ENCODE results near the gene WNT9B. TPM values are rescaled to one million over a fixed set of nuclear protein-coding genes. Genes with fewer than 3 reads are reported as not detected.

The WNT9B gene
- total RNA-seq, 4 donors from 2014 or later = 0.27 to 0.59 TPM; not detected in 2

- no peak overlapping the region for H3K27ac ChIP-seq
- peaks cover 0 to 11% of the 10 kb centered on the region in 2 donors for H3K4me1 ChIP-seq
- H3K9me3 ChIP-seq = no peaks in the 10 kb centered on the region
- no peak for DNase-seq
- H3K36me3 ChIP-seq = no peaks in the 10 kb centered on the region
- peaks cover 8 to 52% of the 10 kb centered on the region in 2 donors for H3K27me3 ChIP-seq
- intact Hi-C loops (cut with DNase I; ENCODE audit: low total_unique reads) = no loop called here
- TF ChIP-seq, protein P1, sequence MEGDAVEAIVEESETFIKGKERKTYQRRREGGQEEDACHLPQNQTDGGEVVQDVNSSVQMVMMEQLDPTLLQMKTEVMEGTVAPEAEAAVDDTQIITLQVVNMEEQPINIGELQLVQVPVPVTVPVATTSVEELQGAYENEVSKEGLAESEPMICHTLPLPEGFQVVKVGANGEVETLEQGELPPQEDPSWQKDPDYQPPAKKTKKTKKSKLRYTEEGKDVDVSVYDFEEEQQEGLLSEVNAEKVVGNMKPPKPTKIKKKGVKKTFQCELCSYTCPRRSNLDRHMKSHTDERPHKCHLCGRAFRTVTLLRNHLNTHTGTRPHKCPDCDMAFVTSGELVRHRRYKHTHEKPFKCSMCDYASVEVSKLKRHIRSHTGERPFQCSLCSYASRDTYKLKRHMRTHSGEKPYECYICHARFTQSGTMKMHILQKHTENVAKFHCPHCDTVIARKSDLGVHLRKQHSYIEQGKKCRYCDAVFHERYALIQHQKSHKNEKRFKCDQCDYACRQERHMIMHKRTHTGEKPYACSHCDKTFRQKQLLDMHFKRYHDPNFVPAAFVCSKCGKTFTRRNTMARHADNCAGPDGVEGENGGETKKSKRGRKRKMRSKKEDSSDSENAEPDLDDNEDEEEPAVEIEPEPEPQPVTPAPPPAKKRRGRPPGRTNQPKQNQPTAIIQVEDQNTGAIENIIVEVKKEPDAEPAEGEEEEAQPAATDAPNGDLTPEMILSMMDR (IDR thresholded peaks at IDR 0.05) = no peak
- no peak for TF ChIP-seq POLR2A (IDR thresholded peaks at IDR 0.05)
- H3K4me3 ChIP-seq = no peak overlapping the region
These were observed 32.2 kb upstream of the WNT9B start for GRCh38 chr17:46818929-46819859.

DNA sequence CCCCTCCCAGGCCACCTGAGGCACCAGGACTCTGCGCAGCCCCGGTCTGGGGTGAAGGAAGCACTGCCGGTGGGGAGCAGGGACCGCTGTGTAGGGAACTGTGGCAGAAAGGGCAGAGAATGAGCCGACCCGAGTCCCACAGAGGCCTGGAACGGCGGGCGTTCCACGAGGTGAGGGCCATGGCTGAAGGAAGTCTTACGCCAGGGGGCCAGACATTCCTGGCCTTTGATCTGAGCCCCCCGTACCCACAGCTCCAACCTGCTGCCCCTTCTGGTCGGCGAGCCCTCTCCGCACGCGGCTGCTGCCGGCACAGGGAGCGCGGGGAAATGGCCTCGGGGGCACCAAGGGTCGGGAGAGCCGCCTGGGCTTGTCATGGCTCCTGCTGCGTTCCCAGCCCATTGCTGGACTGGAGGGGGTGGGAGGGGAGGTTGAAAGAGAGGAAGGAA is 31.5 kb upstream of the WNT9B start:
- Histone ChIP-seq H3K36me3 (no peaks in the 10 kb centered on the region), H3K27me3 (peaks cover 8 to 52% of the 10 kb centered on the region in 2 donors), H3K9me3 (no peaks in the 10 kb centered on the region), H3K4me3 (no peak overlapping the region), H3K4me1 (peaks cover 0 to 11% of the 10 kb centered on the region in 2 donors), H3K27ac (no peak overlapping the region)
- no peak for DNase-seq
- intact Hi-C loops (cut with DNase I; ENCODE audit: low total_unique reads) = no loop called here
- TF ChIP-seq POLR2A (IDR thresholded peaks at IDR 0.05) = no peak
- TF ChIP-seq, protein P1 (IDR thresholded peaks at IDR 0.05) = no peak

- Histone ChIP-seq H3K4me1 (peaks cover 0 to 11% of the 10 kb centered on the region in 2 donors), H3K27ac (no peak overlapping the region), H3K36me3 (no peaks in the 10 kb centered on the region), H3K4me3 (no peak overlapping the region), H3K9me3 (no peaks in the 10 kb centered on the region), H3K27me3 (peaks cover 8 to 52% of the 10 kb centered on the region in 2 donors)
- TF ChIP-seq, protein P1 (IDR thresholded peaks at IDR 0.05) = no peak
- no peak for TF ChIP-seq POLR2A (IDR thresholded peaks at IDR 0.05)
- DNase-seq = no peak
- intact Hi-C loops (cut with DNase I; ENCODE audit: low total_unique reads) = no loop called here
These were observed 30.6 kb upstream of the WNT9B start for GRCh38 chr17:46820592-46821450.

DNA sequence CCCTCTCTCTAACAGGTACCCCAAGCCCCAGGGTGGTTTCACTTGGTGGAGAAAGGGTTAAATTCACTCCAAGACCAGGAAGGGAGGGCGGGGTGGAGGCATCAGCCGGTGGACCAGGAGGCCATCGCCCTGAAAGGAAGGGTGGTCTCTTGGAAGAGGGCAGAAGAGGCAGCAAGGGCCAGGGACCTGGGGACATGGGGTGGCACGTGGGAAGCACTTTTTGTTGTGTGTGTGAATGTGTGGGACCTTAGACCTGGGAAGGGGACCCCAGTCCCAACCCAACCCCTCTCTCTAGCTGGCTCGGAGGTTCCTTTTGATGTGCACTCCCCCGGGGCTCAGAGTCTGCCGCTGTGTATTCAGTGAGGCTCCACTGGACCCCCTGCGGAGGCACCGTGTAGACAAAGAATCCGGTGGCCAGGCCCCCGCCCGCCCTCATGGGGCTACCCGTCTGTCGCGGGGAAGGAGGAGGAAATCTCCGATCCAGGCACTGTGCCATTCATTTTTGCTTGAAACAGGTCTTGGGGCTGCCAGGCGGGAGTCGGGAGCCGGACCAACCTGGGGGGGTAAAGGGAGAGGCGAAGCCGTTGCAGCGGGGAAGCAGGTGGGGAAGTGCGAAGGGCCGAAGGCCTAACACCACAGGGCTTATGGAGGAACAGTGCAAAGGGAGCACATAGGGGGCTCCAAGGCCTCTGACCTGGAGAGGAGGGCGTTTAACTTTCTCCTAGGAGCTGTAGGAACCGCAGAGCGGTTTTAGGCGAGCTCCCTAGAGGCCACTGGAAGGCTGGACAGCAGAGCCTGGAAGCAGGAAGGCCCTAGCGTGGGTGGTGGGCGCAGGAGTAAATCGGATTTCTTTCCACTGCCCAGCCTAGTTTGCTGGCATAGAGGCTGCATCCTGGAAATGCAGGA is 29.6 kb upstream of the WNT9B start:
- intact Hi-C loops (cut with DNase I; ENCODE audit: low total_unique reads) = no loop called here
- H3K36me3 ChIP-seq = no peaks in the 10 kb centered on the region
- TF ChIP-seq POLR2A (IDR thresholded peaks at IDR 0.05) = no peak
- TF ChIP-seq, protein P1 (IDR thresholded peaks at IDR 0.05) = no peak

More for the DNA sequence above, 29.6 kb upstream of the WNT9B start:
- H3K9me3 ChIP-seq = no peaks in the 10 kb centered on the region
- peaks cover 8 to 52% of the 10 kb centered on the region in 2 donors for H3K27me3 ChIP-seq
- H3K4me3 ChIP-seq = no peak overlapping the region
- H3K27ac ChIP-seq = no peak overlapping the region
- H3K4me1 ChIP-seq = peaks cover 0 to 11% of the 10 kb centered on the region in 2 donors
- DNase-seq = no peak

All from uterus (tissue), 4 donors.